ENCODE results near the gene TGFBR1.

DNA sequence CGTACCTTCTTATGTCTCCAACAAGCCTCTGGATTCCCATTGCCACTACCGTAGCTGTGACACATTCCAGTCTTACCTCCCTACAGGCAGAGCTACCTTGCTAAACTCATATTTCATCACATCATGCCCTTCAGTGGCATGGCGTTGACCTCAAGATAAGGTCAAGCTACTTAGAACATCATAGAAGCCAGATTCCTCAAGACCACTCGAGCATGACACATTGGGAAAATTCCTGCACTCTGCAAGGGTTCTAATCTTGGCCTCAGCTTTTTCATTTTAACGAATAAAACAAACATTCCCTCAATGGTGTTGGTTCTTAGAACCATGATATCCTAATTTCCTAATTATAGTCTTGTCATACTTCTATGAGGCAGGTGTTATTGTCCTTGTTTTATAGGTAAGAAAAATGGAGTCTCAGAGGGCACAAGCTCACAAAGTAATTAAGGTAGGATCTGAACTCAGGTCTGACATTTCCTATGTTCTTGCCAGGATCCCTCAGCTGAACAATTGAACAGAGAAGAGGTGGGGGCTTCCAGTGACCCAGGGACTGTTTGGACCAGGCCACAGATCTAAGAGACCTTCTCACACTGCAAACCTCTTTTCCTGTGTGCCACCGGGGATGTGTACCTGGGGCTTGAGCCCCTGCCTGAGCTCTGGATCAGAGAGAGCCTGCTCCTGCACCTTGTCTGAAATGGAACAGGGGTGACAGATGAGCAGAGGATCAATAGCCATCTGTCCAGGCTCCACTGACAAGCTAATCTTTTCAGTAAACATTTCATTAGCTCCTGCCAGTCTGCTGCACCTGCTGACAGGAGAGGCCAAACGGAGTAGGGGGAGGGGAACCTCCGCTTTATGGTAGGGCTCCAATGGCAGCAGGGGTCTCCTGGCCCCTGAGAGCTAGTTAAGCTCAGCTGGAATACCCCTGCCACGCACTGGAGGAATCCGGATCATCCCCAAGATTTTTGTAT, 67.5 kb downstream of the TGFBR1 start:
- TF ChIP-seq, protein P1, sequence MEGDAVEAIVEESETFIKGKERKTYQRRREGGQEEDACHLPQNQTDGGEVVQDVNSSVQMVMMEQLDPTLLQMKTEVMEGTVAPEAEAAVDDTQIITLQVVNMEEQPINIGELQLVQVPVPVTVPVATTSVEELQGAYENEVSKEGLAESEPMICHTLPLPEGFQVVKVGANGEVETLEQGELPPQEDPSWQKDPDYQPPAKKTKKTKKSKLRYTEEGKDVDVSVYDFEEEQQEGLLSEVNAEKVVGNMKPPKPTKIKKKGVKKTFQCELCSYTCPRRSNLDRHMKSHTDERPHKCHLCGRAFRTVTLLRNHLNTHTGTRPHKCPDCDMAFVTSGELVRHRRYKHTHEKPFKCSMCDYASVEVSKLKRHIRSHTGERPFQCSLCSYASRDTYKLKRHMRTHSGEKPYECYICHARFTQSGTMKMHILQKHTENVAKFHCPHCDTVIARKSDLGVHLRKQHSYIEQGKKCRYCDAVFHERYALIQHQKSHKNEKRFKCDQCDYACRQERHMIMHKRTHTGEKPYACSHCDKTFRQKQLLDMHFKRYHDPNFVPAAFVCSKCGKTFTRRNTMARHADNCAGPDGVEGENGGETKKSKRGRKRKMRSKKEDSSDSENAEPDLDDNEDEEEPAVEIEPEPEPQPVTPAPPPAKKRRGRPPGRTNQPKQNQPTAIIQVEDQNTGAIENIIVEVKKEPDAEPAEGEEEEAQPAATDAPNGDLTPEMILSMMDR (IDR thresholded peaks at IDR 0.05; ENCODE audit: low read length) = no peak
- no peak for TF ChIP-seq EZH2 (optimal IDR thresholded peaks at IDR 0.05; ENCODE audit: low read depth, low read length)
- no peak for TF ChIP-seq EZH2phosphoT487 (IDR thresholded peaks at IDR 0.05; ENCODE audit: low read length)

Data from MM.1S (cell line).